C1 segment of cervical spinal cord (tissue), 14 donors: Measurements from ENCODE around the gene FGFR3.

Experiments
- DNase-seq, 14 donors: peaks; one replicate each; lab custom pipeline; 2025; lab: John Stamatoyannopoulos, UW

The FGFR3 gene

GRCh38 chr4:1802151-1802715 is 9.1 kb downstream of the FGFR3 start:
- DNase-seq: peak in 1 of 14 donors; percentile 33

- peak in 1 of 14 donors; percentile 21 for DNase-seq
These were observed 9.8 kb downstream of the FGFR3 start for GRCh38 chr4:1802720-1803522.

GRCh38 chr4:1803523-1804423 is 10.7 kb downstream of the FGFR3 start:
- no peak for DNase-seq

- DNase-seq: no peak
These were observed 11.8 kb downstream of the FGFR3 start for GRCh38 chr4:1804638-1805492.

GRCh38 chr4:1805493-1806222 is 12.6 kb downstream of the FGFR3 start:
- no peak for DNase-seq

- no peak for DNase-seq
These were observed 13.1 kb downstream of the FGFR3 start for GRCh38 chr4:1806223-1806564.

GRCh38 chr4:1806596-1807331 is 13.7 kb downstream of the FGFR3 start:
- DNase-seq: no peak

- DNase-seq: no peak
These were observed 14.3 kb downstream of the FGFR3 start for GRCh38 chr4:1807332-1807777.

- no peak for DNase-seq
These were observed 15.3 kb downstream of the FGFR3 start for GRCh38 chr4:1808396-1808795.

- DNase-seq: no peak
These were observed 16.0 kb downstream of the FGFR3 start for GRCh38 chr4:1808851-1809753.

GRCh38 chr4:1809754-1810502 is 16.8 kb downstream of the FGFR3 start:
- peak in 13 of 14 donors; percentile 32 to 89 (median 61) for DNase-seq

GRCh38 chr4:1810765-1811164 is 17.7 kb downstream of the FGFR3 start:
- no peak for DNase-seq

- DNase-seq: no peak
These were observed 19.6 kb downstream of the FGFR3 start for GRCh38 chr4:1812720-1813119.

GRCh38 chr4:1813231-1813630 is 20.1 kb downstream of the FGFR3 start:
- no peak for DNase-seq

- DNase-seq: no peak
These were observed 20.8 kb downstream of the FGFR3 start for GRCh38 chr4:1813915-1814314.

GRCh38 chr4:1814453-1814852 is 21.4 kb downstream of the FGFR3 start:
- no peak for DNase-seq

GRCh38 chr4:1815096-1815996 is 22.3 kb downstream of the FGFR3 start:
- no peak for DNase-seq
